GM23338 (cell line): ENCODE results near the gene MAP3K9. TPM values are rescaled to one million over a fixed set of nuclear protein-coding genes. Genes with fewer than 3 reads are reported as not detected.

Experiments used
- ATAC-seq: fragments of 200-7000 bp; cut with Tn5 transposase; 3 replicates; pipeline ENCODE4 v1.9.1; 2020
- DNase-seq: peaks from one replicate; pipeline ENCODE4 v3.0.0-alpha.2; 2015; ENCODE audit warnings: low spot score
- H2AFZ ChIP-seq: fragments of 200-600 bp; sonication (generic); 2 replicates; pipeline ENCODE4 v1.8.0; 2016; ENCODE audit warnings: antibody characterized with exemption, mild to moderate bottlenecking, moderate library complexity
- H3F3A ChIP-seq: fragments of 200-600 bp; sonication (generic); replicated peaks from 2 replicates; pipeline ENCODE4 v1.8.0; 2017; ENCODE audit warnings: antibody characterized with exemption, mixed run types, low read depth
- H3K27ac ChIP-seq: fragments of 200-600 bp; sonication (generic); 2 replicates; pipeline ENCODE4 v1.6.1; 2016; ENCODE audit warnings: low read depth
- H3K27me3 ChIP-seq: fragments of 200-600 bp; sonication (generic); 2 replicates; pipeline ENCODE4 v1.8.0; 2016; ENCODE audit warnings: mild to moderate bottlenecking, mixed run types, moderate library complexity; ENCODE audit not compliant: insufficient read depth
- H3K36me3 ChIP-seq: fragments of 200-600 bp; sonication (generic); 2 replicates; pipeline ENCODE4 v1.8.0; 2016; ENCODE audit warnings: mild to moderate bottlenecking; ENCODE audit not compliant: insufficient read depth
- H3K4me1 ChIP-seq: fragments of 200-600 bp; sonication (generic); 2 replicates; pipeline ENCODE4 v1.8.0; 2016; ENCODE audit warnings: mild to moderate bottlenecking, moderate library complexity; ENCODE audit not compliant: insufficient read depth
- H3K4me2 ChIP-seq: fragments of 200-600 bp; sonication (generic); 2 replicates; pipeline ENCODE4 v1.7.1; 2017; ENCODE audit warnings: mixed run types
- H3K4me3 ChIP-seq: fragments of 200-600 bp; sonication (generic); 2 replicates; pipeline ENCODE4 v1.6.1; 2016; ENCODE audit warnings: mixed run types
- H3K79me2 ChIP-seq: fragments of 200-600 bp; sonication (generic); replicated peaks from 2 replicates; pipeline ENCODE4 v1.8.0; 2017; ENCODE audit warnings: mild to moderate bottlenecking; ENCODE audit not compliant: insufficient read depth
- H3K9me2 ChIP-seq: fragments of 200-600 bp; sonication (generic); 2 replicates; pipeline ENCODE4 v1.8.0; 2017; ENCODE audit not compliant: insufficient read depth
- H4K20me1 ChIP-seq: fragments of 200-600 bp; sonication (generic); replicated peaks from 2 replicates; pipeline ENCODE4 v1.8.0; 2017; ENCODE audit warnings: mild to moderate bottlenecking; ENCODE audit not compliant: insufficient read depth
- H3K27ac Mint-ChIP-seq: 2 replicates; pipeline ENCODE4 v1.8.0; 2020; ENCODE audit warnings: inconsistent platforms, mild to moderate bottlenecking, moderate library complexity, mixed read lengths
- H3K27me3 Mint-ChIP-seq: 3 replicates; pipeline ENCODE4 v1.8.0; 2022; ENCODE audit warnings: low read depth, mild to moderate bottlenecking, moderate library complexity, mixed read lengths, inconsistent platforms; ENCODE audit not compliant: insufficient read depth, poor library complexity
- H3K36me3 Mint-ChIP-seq: 3 replicates; pipeline ENCODE4 v1.8.0; 2021; ENCODE audit warnings: low read depth, mild to moderate bottlenecking, inconsistent platforms, moderate library complexity, mixed read lengths
- H3K4me1 Mint-ChIP-seq: 3 replicates; pipeline ENCODE4 v1.8.0; 2020; ENCODE audit warnings: mild to moderate bottlenecking, inconsistent platforms, mixed read lengths
- H3K4me3 Mint-ChIP-seq: 3 replicates; pipeline ENCODE4 v1.8.0; 2021; ENCODE audit warnings: moderate library complexity, mild to moderate bottlenecking, inconsistent platforms, mixed read lengths
- H3K9me3 Mint-ChIP-seq: 3 replicates; pipeline ENCODE4 v1.8.0; 2020; ENCODE audit warnings: moderate library complexity, mild to moderate bottlenecking, inconsistent platforms, mixed read lengths
- CREB1 ChIP-seq: fragments of 250-450 bp; sonication (Bioruptor Pico); IDR thresholded peaks from 2 replicates; pipeline ENCODE4 v1.5.0; 2020; ENCODE audit warnings: low read depth, mild to moderate bottlenecking, moderate library complexity
- EZH2 ChIP-seq: fragments of 200-600 bp; sonication (generic); IDR thresholded peaks from one replicate; pipeline ENCODE4 v1.8.0; 2017; ENCODE audit warnings: antibody characterized with exemption, mild to moderate bottlenecking, low read depth; ENCODE audit not compliant: unreplicated experiment
- EZH2phosphoT487 ChIP-seq: fragments of 200-600 bp; sonication (generic); IDR thresholded peaks from one replicate; pipeline ENCODE4 v1.8.1; 2018; ENCODE audit warnings: antibody characterized with exemption; ENCODE audit not compliant: unreplicated experiment
- NANOG ChIP-seq: IDR thresholded peaks from 2 replicates; pipeline ENCODE4 v1.6.1; 2016; ENCODE audit warnings: antibody characterized with exemption, borderline replicate concordance
- POLR2AphosphoS5 ChIP-seq: IDR thresholded peaks from 2 replicates; pipeline ENCODE4 v1.6.1; 2016; ENCODE audit warnings: antibody characterized with exemption, low read depth
- STAT1 ChIP-seq: IDR thresholded peaks from one replicate; pipeline ENCODE4 v1.6.1; 2016; ENCODE audit warnings: antibody characterized with exemption; ENCODE audit not compliant: unreplicated experiment
- ZNF114 ChIP-seq: fragments of 250-450 bp; sonication (Bioruptor Pico); IDR thresholded peaks from 2 replicates; pipeline ENCODE4 v1.5.0; 2020; ENCODE audit warnings: mild to moderate bottlenecking, moderate library complexity
- ZNF331 ChIP-seq: fragments of 250-450 bp; sonication (Bioruptor Pico); IDR thresholded peaks from 2 replicates; pipeline ENCODE4 v1.5.0; 2020; ENCODE audit warnings: low read depth, mild to moderate bottlenecking, moderate library complexity
- polyA plus RNA-seq: library from polyadenylated mRNA; unstranded; fragments of >200 nt; fragmentation: Nextera tagmentation; extraction: Ambion mirVana; gene quantifications from 2 replicates; pipeline ENCODE4 v1.2.1, GENCODE V29; 2016
- total RNA-seq: library from RNA; depleted of rRNA; stranded (reverse); fragments of >200 nt; shearing (Covaris generic); gene quantifications from 2 replicates; pipeline ENCODE4 v1.2.3, GENCODE V29; 2014
- TF ChIP-seq, protein P1 (sequence below): IDR thresholded peaks from one replicate; pipeline ENCODE4 v1.6.1; 2018; ENCODE audit warnings: antibody characterized with exemption; ENCODE audit not compliant: unreplicated experiment
- TF ChIP-seq, protein P2 (sequence below), 2 experiments: fragments of 200-600 bp in 1 of 2; sonication (generic) in 1 of 2; conservative IDR thresholded peaks; 2 replicates each; pipeline versions ENCODE4 v1.5.1 to v1.6.1; 2016 to 2017; ENCODE audit warnings: antibody characterized with exemption in 2 of 2, low read depth in 2 of 2, mild to moderate bottlenecking in 2 of 2, moderate library complexity in 1 of 2

MAP3K9 gene
- total and polyA plus RNA-seq, 2 experiments from 2014 or later: 5.3 to 30.8 TPM

DNA sequence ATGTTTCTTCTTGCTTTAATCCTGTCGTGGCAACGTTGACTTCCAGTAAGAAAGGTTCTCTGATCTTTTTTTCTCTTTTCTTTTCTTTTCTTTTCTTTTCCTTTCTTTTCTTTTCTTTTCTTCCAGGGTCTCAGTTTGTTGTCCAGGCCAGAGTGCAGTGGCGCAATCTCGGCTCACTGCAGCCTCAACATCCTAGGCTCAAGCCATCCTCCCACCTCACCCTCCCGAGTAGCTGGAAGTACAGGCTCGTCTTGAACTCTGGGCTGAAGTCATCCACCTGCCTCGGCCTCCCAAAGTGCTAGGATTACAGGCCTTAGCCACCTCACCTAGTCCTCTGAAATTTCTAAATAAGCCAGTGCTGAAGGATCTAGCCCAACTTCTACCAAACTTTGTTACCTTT, 1.3 kb upstream of the MAP3K9 start (continued):
- TF ChIP-seq EZH2 (no peak), CREB1 (CRISPR knock-in tag) (no peak), NANOG (no peak), EZH2phosphoT487 (no peak), ZNF331 (CRISPR knock-in tag) (no peak), STAT1 (no peak), POLR2AphosphoS5 (no peak)
- TF ChIP-seq, protein P1, sequence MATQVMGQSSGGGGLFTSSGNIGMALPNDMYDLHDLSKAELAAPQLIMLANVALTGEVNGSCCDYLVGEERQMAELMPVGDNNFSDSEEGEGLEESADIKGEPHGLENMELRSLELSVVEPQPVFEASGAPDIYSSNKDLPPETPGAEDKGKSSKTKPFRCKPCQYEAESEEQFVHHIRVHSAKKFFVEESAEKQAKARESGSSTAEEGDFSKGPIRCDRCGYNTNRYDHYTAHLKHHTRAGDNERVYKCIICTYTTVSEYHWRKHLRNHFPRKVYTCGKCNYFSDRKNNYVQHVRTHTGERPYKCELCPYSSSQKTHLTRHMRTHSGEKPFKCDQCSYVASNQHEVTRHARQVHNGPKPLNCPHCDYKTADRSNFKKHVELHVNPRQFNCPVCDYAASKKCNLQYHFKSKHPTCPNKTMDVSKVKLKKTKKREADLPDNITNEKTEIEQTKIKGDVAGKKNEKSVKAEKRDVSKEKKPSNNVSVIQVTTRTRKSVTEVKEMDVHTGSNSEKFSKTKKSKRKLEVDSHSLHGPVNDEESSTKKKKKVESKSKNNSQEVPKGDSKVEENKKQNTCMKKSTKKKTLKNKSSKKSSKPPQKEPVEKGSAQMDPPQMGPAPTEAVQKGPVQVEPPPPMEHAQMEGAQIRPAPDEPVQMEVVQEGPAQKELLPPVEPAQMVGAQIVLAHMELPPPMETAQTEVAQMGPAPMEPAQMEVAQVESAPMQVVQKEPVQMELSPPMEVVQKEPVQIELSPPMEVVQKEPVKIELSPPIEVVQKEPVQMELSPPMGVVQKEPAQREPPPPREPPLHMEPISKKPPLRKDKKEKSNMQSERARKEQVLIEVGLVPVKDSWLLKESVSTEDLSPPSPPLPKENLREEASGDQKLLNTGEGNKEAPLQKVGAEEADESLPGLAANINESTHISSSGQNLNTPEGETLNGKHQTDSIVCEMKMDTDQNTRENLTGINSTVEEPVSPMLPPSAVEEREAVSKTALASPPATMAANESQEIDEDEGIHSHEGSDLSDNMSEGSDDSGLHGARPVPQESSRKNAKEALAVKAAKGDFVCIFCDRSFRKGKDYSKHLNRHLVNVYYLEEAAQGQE: no peak

DNA sequence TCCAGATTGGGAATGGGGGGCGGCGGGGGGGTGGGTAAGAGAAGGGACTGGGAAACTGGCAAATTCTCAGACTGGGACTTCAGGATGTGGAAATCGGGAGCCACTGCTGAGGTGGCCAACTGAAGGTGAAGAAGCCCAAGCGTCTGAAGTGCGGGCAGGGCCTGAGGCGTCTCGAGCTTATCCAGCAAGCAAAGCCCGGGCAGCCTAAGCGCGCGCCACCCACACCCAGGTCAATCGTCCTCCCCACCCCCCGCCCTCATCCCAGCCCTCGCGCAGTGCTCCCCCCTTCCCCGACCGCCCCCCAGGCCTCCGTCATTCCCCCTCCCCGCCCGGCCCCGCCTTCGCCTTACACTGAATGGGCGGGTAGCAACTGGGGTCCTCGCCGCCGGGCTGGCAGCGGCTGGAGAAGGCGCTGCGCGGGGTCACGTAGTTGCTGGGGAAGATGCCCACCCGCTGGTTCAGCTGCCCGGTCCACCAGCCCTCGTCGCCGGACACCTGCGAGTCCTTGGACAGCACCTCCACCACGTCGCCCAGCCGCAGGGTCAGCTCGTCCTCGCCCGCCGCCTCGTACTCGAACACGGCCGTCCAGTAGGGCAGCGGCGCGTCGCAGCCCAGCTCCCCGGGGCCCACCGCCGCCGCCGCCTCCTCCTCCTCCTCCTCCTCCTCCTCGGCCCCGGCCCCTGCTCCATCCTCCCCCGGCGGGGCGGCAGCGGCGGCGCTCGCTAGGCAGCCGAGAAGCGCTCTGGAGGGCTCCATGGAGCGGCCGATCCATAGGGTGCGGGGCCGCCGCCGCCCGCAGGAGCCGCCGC, 693 bp downstream of the MAP3K9 start:
- Mint-ChIP-seq H3K27ac (no peak overlapping the region), H3K4me1 (peaks cover 16% of the 10 kb centered on the region), H3K36me3 (peaks cover 3% of the 10 kb centered on the region; the same call in 2 of the 3 replicates), H3K9me3 (no peaks in the 10 kb centered on the region), H3K4me3 (peak overlapping the region; percentile 87; the same call in 2 of the 3 replicates), H3K27me3 (peaks cover 3% of the 10 kb centered on the region)
- no peaks in the 10 kb centered on the region for H3K36me3 ChIP-seq
- peaks cover 36% of the 10 kb centered on the region for H4K20me1 ChIP-seq
- no peaks in the 10 kb centered on the region for H3K27me3 ChIP-seq
- DNase-seq (peak; percentile 71), ATAC-seq (peak; percentile 8)
- no peaks in the 10 kb centered on the region for H3K9me2 ChIP-seq
- peaks cover 26% of the 10 kb centered on the region for H3K4me1 ChIP-seq
- peak overlapping the region; percentile 81 for H3K4me3 ChIP-seq
- no peaks in the 10 kb centered on the region for H3F3A ChIP-seq
- peak overlapping the region; percentile 19 for H2AFZ ChIP-seq
- H3K4me2 ChIP-seq: peak overlapping the region; percentile 78
- H3K79me2 ChIP-seq: peaks cover 72% of the 10 kb centered on the region
- no peak overlapping the region for H3K27ac ChIP-seq
- TF ChIP-seq, protein P2, sequence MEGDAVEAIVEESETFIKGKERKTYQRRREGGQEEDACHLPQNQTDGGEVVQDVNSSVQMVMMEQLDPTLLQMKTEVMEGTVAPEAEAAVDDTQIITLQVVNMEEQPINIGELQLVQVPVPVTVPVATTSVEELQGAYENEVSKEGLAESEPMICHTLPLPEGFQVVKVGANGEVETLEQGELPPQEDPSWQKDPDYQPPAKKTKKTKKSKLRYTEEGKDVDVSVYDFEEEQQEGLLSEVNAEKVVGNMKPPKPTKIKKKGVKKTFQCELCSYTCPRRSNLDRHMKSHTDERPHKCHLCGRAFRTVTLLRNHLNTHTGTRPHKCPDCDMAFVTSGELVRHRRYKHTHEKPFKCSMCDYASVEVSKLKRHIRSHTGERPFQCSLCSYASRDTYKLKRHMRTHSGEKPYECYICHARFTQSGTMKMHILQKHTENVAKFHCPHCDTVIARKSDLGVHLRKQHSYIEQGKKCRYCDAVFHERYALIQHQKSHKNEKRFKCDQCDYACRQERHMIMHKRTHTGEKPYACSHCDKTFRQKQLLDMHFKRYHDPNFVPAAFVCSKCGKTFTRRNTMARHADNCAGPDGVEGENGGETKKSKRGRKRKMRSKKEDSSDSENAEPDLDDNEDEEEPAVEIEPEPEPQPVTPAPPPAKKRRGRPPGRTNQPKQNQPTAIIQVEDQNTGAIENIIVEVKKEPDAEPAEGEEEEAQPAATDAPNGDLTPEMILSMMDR (conservative IDR thresholded peaks at IDR 0.05; ENCODE audit: low read depth in 2 of 2): no peak
- TF ChIP-seq, protein P1: no peak
- TF ChIP-seq ZNF114 (CRISPR knock-in tag): no peak
- no peak for TF ChIP-seq EZH2
- no peak; the same call in 1 of the 2 replicates for TF ChIP-seq POLR2AphosphoS5
- TF ChIP-seq STAT1: no peak
